H1 (cell line): Measurements from ENCODE around the gene LEKR1. TPM values are rescaled to one million over a fixed set of nuclear protein-coding genes. Genes with fewer than 3 reads are reported as not detected.

ENCODE experiments used
- CTCF ChIA-PET: fragments of 300-600 bp; sonication (Branson Sonifier 250); formaldehyde crosslinking; loops from one replicate; lab custom pipeline; 2021; ENCODE audit not compliant: partially characterized antibody; lab: Charles Lee
- POLR2A ChIA-PET: fragments of 300-600 bp; sonication (Branson Sonifier 250); formaldehyde crosslinking; loops from one replicate; lab custom pipeline; 2021; ENCODE audit warnings: inconsistent platforms; ENCODE audit not compliant: partially characterized antibody; lab: Charles Lee
- DNase-seq, 2 experiments: peaks; one replicate each; pipeline versions ENCODE4 v3.0.0 to v3.0.0-alpha.2; 2010 to 2022; ENCODE audit warnings: low spot score in 2 of 2, low read depth in 1 of 2, mixed read lengths in 1 of 2
- FAIRE-seq: peaks from 2 replicates; lab custom pipeline; 2011; peaks lifted over from hg19 to GRCh38; lab: Jason Lieb, UNC
- H2AFZ ChIP-seq: 2 replicates; pipeline ENCODE4 v1.8.1; 2012; ENCODE audit warnings: low read length, inconsistent platforms
- H2AK5ac ChIP-seq: 2 replicates; pipeline ENCODE4 v1.6.1; 2013; ENCODE audit warnings: low read depth, low read length
- H2BK120ac ChIP-seq: replicated peaks from 2 replicates; pipeline ENCODE3; 2013; ENCODE audit warnings: low read depth, low read length, inconsistent platforms
- H2BK12ac ChIP-seq: 2 replicates; pipeline ENCODE4 v1.6.1; 2013; ENCODE audit warnings: low read depth, low read length
- H2BK15ac ChIP-seq: 2 replicates; pipeline ENCODE4 v1.6.1; 2013; ENCODE audit warnings: low read length
- H2BK20ac ChIP-seq: 2 replicates; pipeline ENCODE4 v1.6.1; 2013; ENCODE audit warnings: low read length
- H2BK5ac ChIP-seq: 2 replicates; pipeline ENCODE4 v1.6.1; 2013; ENCODE audit warnings: low read depth, low read length
- H3K14ac ChIP-seq: 2 replicates; pipeline ENCODE4 v1.6.1; 2013; ENCODE audit warnings: inconsistent platforms; ENCODE audit not compliant: insufficient read length
- H3K18ac ChIP-seq: 2 replicates; pipeline ENCODE4 v1.6.1; 2013; ENCODE audit warnings: low read length; ENCODE audit errors: extremely low read depth
- H3K23ac ChIP-seq: 2 replicates; pipeline ENCODE4 v1.6.1; 2013; ENCODE audit warnings: inconsistent platforms; ENCODE audit not compliant: insufficient read length
- H3K23me2 ChIP-seq: 2 replicates; pipeline ENCODE4 v1.6.1; 2013; ENCODE audit warnings: low read depth, low read length
- H3K27ac ChIP-seq: 2 replicates; pipeline ENCODE4 v1.6.1; 2011; ENCODE audit warnings: low read depth, low read length, inconsistent platforms
- H3K27me3 ChIP-seq, 4 experiments: replicated peaks in 1 of 4; 1 replicate in 1 of 4; 2 replicates in 3 of 4; pipeline versions ENCODE4 v1.6.1 to v1.8.1; 2011 to 2013; ENCODE audit warnings: low read length in 3 of 4, mild to moderate bottlenecking in 3 of 4, inconsistent platforms in 2 of 4, mixed read lengths in 2 of 4, moderate library complexity in 1 of 4; ENCODE audit not compliant: control insufficient read depth in 3 of 4, insufficient read depth in 3 of 4; ENCODE audit errors: extremely low read depth in 1 of 4
- H3K36me3 ChIP-seq, 4 experiments: 2 replicates each; pipeline versions ENCODE4 v1.6.1 to v1.8.1; 2011 to 2013; ENCODE audit warnings: mild to moderate bottlenecking in 4 of 4, low read length in 3 of 4, moderate library complexity in 2 of 4, control low read depth in 1 of 4, inconsistent platforms in 1 of 4; ENCODE audit not compliant: insufficient read depth in 4 of 4, control insufficient read depth in 2 of 4
- H3K4ac ChIP-seq: replicated peaks from 2 replicates; pipeline ENCODE3; 2013; ENCODE audit warnings: low read length, low read depth, mixed read lengths, inconsistent platforms; ENCODE audit not compliant: insufficient read length
- H3K4me1 ChIP-seq, 4 experiments: replicated peaks in 1 of 4; 1 replicate in 1 of 4; 2 replicates in 3 of 4; pipeline versions ENCODE4 v1.6.1 to v1.8.1; 2011 to 2013; ENCODE audit warnings: low read length in 3 of 4, inconsistent platforms in 2 of 4, mixed read lengths in 1 of 4; ENCODE audit not compliant: insufficient read depth in 4 of 4, control insufficient read depth in 3 of 4
- H3K4me2 ChIP-seq, 2 experiments: 2 replicates each; pipeline versions ENCODE4 v1.6.1 to v1.8.1; 2011 to 2013; ENCODE audit warnings: low read depth in 2 of 2, low read length in 2 of 2, control low read depth in 1 of 2, inconsistent platforms in 1 of 2, mild to moderate bottlenecking in 1 of 2; ENCODE audit not compliant: insufficient read depth in 1 of 2
- H3K4me3 ChIP-seq, 4 experiments: fragments of 200-600, 300-600 bp in 1 of 4; sonication (generic), shearing (Covaris generic), sonication (Bioruptor Twin) in 1 of 4; 2 replicates each; pipeline versions ENCODE4 v1.5.1 to v1.8.1; 2011 to 2016; ENCODE audit warnings: low read length in 4 of 4, low read depth in 3 of 4, control low read depth in 2 of 4, inconsistent platforms in 2 of 4, mild to moderate bottlenecking in 2 of 4, mixed read lengths in 1 of 4, moderate library complexity in 1 of 4; ENCODE audit not compliant: insufficient read depth in 2 of 4; ENCODE audit errors: extremely low read depth in 1 of 4
- H3K56ac ChIP-seq: replicated peaks from 2 replicates; pipeline ENCODE3; 2013; ENCODE audit warnings: low read depth, mild to moderate bottlenecking, mixed read lengths, low read length, inconsistent platforms; ENCODE audit not compliant: insufficient read length
- H3K79me1 ChIP-seq: 2 replicates; pipeline ENCODE4 v1.6.1; 2013; ENCODE audit warnings: low read depth, low read length, control low read depth
- H3K79me2 ChIP-seq, 2 experiments: 2 replicates each; pipeline versions ENCODE4 v1.6.1 to v1.8.1; 2012 to 2013; ENCODE audit warnings: low read length in 2 of 2, mild to moderate bottlenecking in 2 of 2, inconsistent platforms in 1 of 2; ENCODE audit not compliant: insufficient read depth in 2 of 2, control insufficient read depth in 1 of 2
- H3K9ac ChIP-seq, 4 experiments: replicated peaks in 1 of 4; 1 replicate in 1 of 4; 2 replicates in 3 of 4; pipeline versions ENCODE4 v1.6.1 to v1.8.1; 2011 to 2013; ENCODE audit warnings: low read depth in 3 of 4, low read length in 3 of 4, control low read depth in 2 of 4, mild to moderate bottlenecking in 2 of 4, moderate library complexity in 2 of 4, inconsistent platforms in 1 of 4; ENCODE audit errors: extremely low read depth in 1 of 4
- H3K9me3 ChIP-seq, 2 experiments: 2 replicates each; pipeline versions ENCODE4 v1.6.1 to v1.8.1; 2012 to 2013; ENCODE audit warnings: mild to moderate bottlenecking in 2 of 2, moderate library complexity in 2 of 2, control low read depth in 1 of 2, inconsistent platforms in 1 of 2, low read depth in 1 of 2, low read length in 1 of 2, mixed read lengths in 1 of 2; ENCODE audit not compliant: insufficient read depth in 2 of 2
- H4K20me1 ChIP-seq, 2 experiments: replicated peaks in 1 of 2; 2 replicates each; pipeline versions ENCODE3 to v1.8.1; 2011 to 2013; ENCODE audit warnings: inconsistent platforms in 2 of 2, low read length in 2 of 2, mild to moderate bottlenecking in 1 of 2; ENCODE audit not compliant: insufficient read depth in 2 of 2, control insufficient read depth in 1 of 2
- H4K5ac ChIP-seq: 2 replicates; pipeline ENCODE4 v1.6.1; 2013; ENCODE audit warnings: low read length, low read depth, mixed read lengths, inconsistent platforms; ENCODE audit not compliant: insufficient read length
- H4K8ac ChIP-seq: 2 replicates; pipeline ENCODE4 v1.8.0; 2013; ENCODE audit warnings: mild to moderate bottlenecking, moderate library complexity, low read length, inconsistent platforms; ENCODE audit not compliant: insufficient read depth; ENCODE audit errors: extremely low read depth
- H4K91ac ChIP-seq: replicated peaks from 2 replicates; pipeline ENCODE3; 2013; ENCODE audit warnings: low read length, mixed read lengths, inconsistent platforms; ENCODE audit not compliant: insufficient read length
- ASH2L ChIP-seq: fragments of 200-600, 300-600 bp; sonication (generic); IDR thresholded peaks from one replicate; pipeline ENCODE4 v1.7.1; 2017; ENCODE audit warnings: low read length
- CEBPB ChIP-seq: IDR thresholded peaks from 2 replicates; pipeline ENCODE4 v1.6.1; 2012; ENCODE audit warnings: low read depth, low read length
- RAD21 ChIP-seq, 2 experiments: IDR thresholded peaks in 1 of 2; conservative IDR thresholded peaks in 1 of 2; 2 replicates each; pipeline ENCODE4 v1.6.1; 2011; ENCODE audit warnings: low read depth in 2 of 2, low read length in 2 of 2, improper control_type of control experiment in 1 of 2, inconsistent platforms in 1 of 2, mild to moderate bottlenecking in 1 of 2, moderate library complexity in 1 of 2
- TCF12 ChIP-seq: IDR thresholded peaks from 2 replicates; pipeline ENCODE4 v1.6.1; 2011; ENCODE audit warnings: low read depth, mild to moderate bottlenecking, low read length
- TEAD4 ChIP-seq: IDR thresholded peaks from 2 replicates; pipeline ENCODE4 v1.6.1; 2012; ENCODE audit warnings: low read depth, low read length, inconsistent platforms, mixed read lengths
- WGBS, 2 experiments: shearing (Covaris generic) in 1 of 2; methylation state at CpG; one replicate each; pipeline versions ENCODE4 v1.1.6 to v1.1.7; 2013 to 2015; ENCODE audit warnings: low lambda C conversion rate in 2 of 2, mixed read lengths in 2 of 2, inconsistent platforms in 1 of 2, low coverage in 1 of 2, missing lambda C conversion rate in 1 of 2; ENCODE audit not compliant: insufficient replicate concordance in 2 of 2, insufficient coverage in 1 of 2, insufficient read length in 1 of 2; ENCODE audit errors: extremely low coverage in 1 of 2, missing lambda C conversion rate in 1 of 2; 5-methylcytosine and 5-hydroxymethylcytosine counted together
- polyA plus RNA-seq, 7 experiments: library from polyadenylated mRNA; depleted of rRNA in 3 of 7; stranded (reverse) in 5 of 7; unstranded in 2 of 7; fragments of >200 nt in 5 of 7; fragments of 200-250 nt in 2 of 7; gene quantifications; 1 replicate in 5 of 7; 2 replicates in 1 of 7; 4 replicates in 1 of 7; pipeline versions ENCODE4 v1.2.1 to v1.2.3, GENCODE V29; 2011 to 2013; ENCODE audit warnings: missing spikeins in 2 of 7, mixed read lengths in 2 of 7
- total RNA-seq: library from RNA; stranded (reverse); fragmentation: NEBNext Ultra II Directional; extraction: Animal tissue kit (Norgen Biotek cat#: 25700); gene quantifications from 2 replicates; pipeline ENCODE4 v1.2.1, GENCODE V29; 2021
- TF ChIP-seq, protein P1 (sequence below): IDR thresholded peaks from 2 replicates; pipeline ENCODE4 v1.6.1; 2011; ENCODE audit warnings: low read length, improper control_type of control experiment
- TF ChIP-seq, protein P2 (sequence below): IDR thresholded peaks from 2 replicates; pipeline ENCODE4 v1.6.1; 2012; ENCODE audit warnings: inconsistent platforms

LEKR1 gene
- total and polyA plus RNA-seq, 2 of the 8 experiments (the other 6 are each of a cell fraction or from before 2014, with no cell fraction given) = 0.08 TPM; not detected in 1

DNA sequence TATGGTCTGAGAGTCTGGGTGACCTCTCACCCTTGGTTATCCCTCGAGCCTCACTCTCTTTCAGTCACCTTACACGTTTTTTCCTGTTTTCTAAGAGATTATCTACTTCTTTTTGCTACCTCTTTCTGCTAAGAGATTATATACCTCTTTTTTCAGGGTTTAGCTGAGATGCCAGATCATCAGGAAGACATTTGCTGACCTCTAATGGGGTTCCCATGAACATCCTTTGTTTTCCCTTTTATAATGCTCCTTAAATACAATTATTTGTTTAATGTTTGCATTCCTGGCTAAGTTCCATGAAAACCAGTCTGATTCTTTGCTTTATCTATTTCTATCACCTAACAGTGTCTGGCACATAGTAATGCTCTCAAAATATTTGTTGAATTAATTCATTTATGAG is 39.6 kb downstream of the LEKR1 start:
- H3K14ac ChIP-seq = no peak overlapping the region
- no peak overlapping the region for H2BK120ac ChIP-seq
- no peak overlapping the region for H2BK5ac ChIP-seq
- H3K9me3 ChIP-seq = no peaks in the 10 kb centered on the region
- TF ChIP-seq TCF12 (no peak), ASH2L (no peak), CEBPB (no peak), RAD21 (IDR thresholded peaks at IDR 0.05 in 1 of 2, conservative IDR thresholded peaks at IDR 0.05 in 1 of 2; ENCODE audit: low read depth in 2 of 2, low read length in 2 of 2) (peak; percentile 26 to 36), TEAD4 (no peak)
- TF ChIP-seq, protein P1, sequence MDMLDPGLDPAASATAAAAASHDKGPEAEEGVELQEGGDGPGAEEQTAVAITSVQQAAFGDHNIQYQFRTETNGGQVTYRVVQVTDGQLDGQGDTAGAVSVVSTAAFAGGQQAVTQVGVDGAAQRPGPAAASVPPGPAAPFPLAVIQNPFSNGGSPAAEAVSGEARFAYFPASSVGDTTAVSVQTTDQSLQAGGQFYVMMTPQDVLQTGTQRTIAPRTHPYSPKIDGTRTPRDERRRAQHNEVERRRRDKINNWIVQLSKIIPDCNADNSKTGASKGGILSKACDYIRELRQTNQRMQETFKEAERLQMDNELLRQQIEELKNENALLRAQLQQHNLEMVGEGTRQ = no peak
- TF ChIP-seq, protein P2, sequence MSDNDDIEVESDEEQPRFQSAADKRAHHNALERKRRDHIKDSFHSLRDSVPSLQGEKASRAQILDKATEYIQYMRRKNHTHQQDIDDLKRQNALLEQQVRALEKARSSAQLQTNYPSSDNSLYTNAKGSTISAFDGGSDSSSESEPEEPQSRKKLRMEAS = no peak
- no peak overlapping the region for H2BK15ac ChIP-seq
- H3K18ac ChIP-seq = no peak overlapping the region
- H4K20me1 ChIP-seq = peaks cover 0 to 1% of the 10 kb centered on the region in 2 experiments
- FAIRE-seq = no peak
- no peaks in the 10 kb centered on the region for H3K79me1 ChIP-seq
- peaks cover 2% of the 10 kb centered on the region; the same call in 1 of the 2 replicates for H3K23me2 ChIP-seq
- H3K36me3 ChIP-seq = no peaks in the 10 kb centered on the region
- no peak overlapping the region for H4K91ac ChIP-seq
- H2BK20ac ChIP-seq = no peak overlapping the region
- no peak overlapping the region for H3K4ac ChIP-seq
- H2AFZ ChIP-seq = no peak overlapping the region
- H3K27me3 ChIP-seq = no peaks in the 10 kb centered on the region
- H3K27ac ChIP-seq = no peak overlapping the region
- POLR2A ChIA-PET = interaction anchor here (0.6 kb wide), 1 partner anchor 330 kb away, joined by 4 read pairs; no protein-coding TSS in a partner anchor
- CTCF ChIA-PET = interaction anchor here (1.0 kb wide), 1 partner anchor 10 kb away, joined by 3 read pairs; no protein-coding TSS in a partner anchor
- no peak overlapping the region for H4K8ac ChIP-seq
- H3K79me2 ChIP-seq = no peaks in the 10 kb centered on the region
- H3K4me3 ChIP-seq = no peak overlapping the region
- no peak overlapping the region for H3K56ac ChIP-seq
- 95% methylated on average over 1 of the region's 2 CpGs; no CpG with 5 or more reads in 1 of the 2 experiments for WGBS, 2 experiments
- H3K4me2 ChIP-seq = no peak overlapping the region
- no peak overlapping the region for H4K5ac ChIP-seq
- H3K23ac ChIP-seq = no peak overlapping the region
- no peak overlapping the region for H2BK12ac ChIP-seq
- H3K4me1 ChIP-seq = no peaks in the 10 kb centered on the region
- no peak overlapping the region for H3K9ac ChIP-seq
- DNase-seq = no peak
- no peak overlapping the region for H2AK5ac ChIP-seq
